Subcutaneous abdominal adipose tissue (tissue), 5 donors: ENCODE results near the gene MEOX2.

Source experiments
- H3K27ac ChIP-seq: one replicate; pipeline ENCODE4 v1.7.0; 2013; ENCODE audit warnings: low read depth, mild to moderate bottlenecking, inconsistent platforms, low read length, moderate library complexity
- H3K27me3 ChIP-seq, 5 donors: one replicate each; pipeline ENCODE4 v1.7.0; 2013; ENCODE audit warnings: low read length in 5 of 5, inconsistent platforms in 1 of 5; ENCODE audit not compliant: control insufficient read depth in 5 of 5, insufficient read depth in 4 of 5
- H3K36me3 ChIP-seq, 5 donors: one replicate each; pipeline ENCODE4 v1.7.0; 2013; ENCODE audit warnings: low read length in 5 of 5; ENCODE audit not compliant: control insufficient read depth in 5 of 5, insufficient read depth in 5 of 5
- H3K4me1 ChIP-seq, 5 donors: one replicate each; pipeline ENCODE4 v1.7.0; 2013; ENCODE audit warnings: low read length in 5 of 5, mild to moderate bottlenecking in 3 of 5, moderate library complexity in 1 of 5; ENCODE audit not compliant: control insufficient read depth in 5 of 5, insufficient read depth in 5 of 5
- H3K4me3 ChIP-seq, 5 donors: one replicate each; pipeline ENCODE4 v1.7.0; 2013; ENCODE audit warnings: low read length in 5 of 5, low read depth in 1 of 5
- H3K9ac ChIP-seq, 5 donors: one replicate each; pipeline ENCODE4 v1.7.0; 2013; ENCODE audit warnings: low read length in 5 of 5, mild to moderate bottlenecking in 4 of 5, moderate library complexity in 3 of 5
- H3K9me3 ChIP-seq, 5 donors: one replicate each; pipeline ENCODE4 v1.7.0; 2013; ENCODE audit warnings: low read length in 5 of 5; ENCODE audit not compliant: control insufficient read depth in 5 of 5
- donor health status: healthy.
- donor health status: healthy.
- donor health status: healthy.
- donor health status: healthy.
- donor health status: healthy.

The MEOX2 gene

GRCh38 chr7:15692501-15693020, 6.1 kb upstream of the MEOX2 start:
- peaks cover 0 to 4% (median 0%) of the 10 kb centered on the region in 5 donors for H3K36me3 ChIP-seq
- H3K27ac ChIP-seq: peak overlapping the region; percentile 66
- peak overlapping the region in 2 of 5 donors; percentile 21 to 41 for H3K9ac ChIP-seq
- peaks cover 0 to 11% (median 6%) of the 10 kb centered on the region in 5 donors for H3K27me3 ChIP-seq
- H3K4me1 ChIP-seq: peaks cover 0 to 9% (median under 1%) of the 10 kb centered on the region in 5 donors
- H3K4me3 ChIP-seq: peak overlapping the region in 2 of 5 donors; percentile 34 to 43
- H3K9me3 ChIP-seq: no peaks in the 10 kb centered on the region

GRCh38 chr7:15688911-15689310, 2.4 kb upstream of the MEOX2 start:
- peak overlapping the region in 4 of 5 donors; percentile 79 to 94 (median 86) for H3K4me3 ChIP-seq
- peaks cover 0 to 28% (median 20%) of the 10 kb centered on the region in 5 donors for H3K27me3 ChIP-seq

DNA sequence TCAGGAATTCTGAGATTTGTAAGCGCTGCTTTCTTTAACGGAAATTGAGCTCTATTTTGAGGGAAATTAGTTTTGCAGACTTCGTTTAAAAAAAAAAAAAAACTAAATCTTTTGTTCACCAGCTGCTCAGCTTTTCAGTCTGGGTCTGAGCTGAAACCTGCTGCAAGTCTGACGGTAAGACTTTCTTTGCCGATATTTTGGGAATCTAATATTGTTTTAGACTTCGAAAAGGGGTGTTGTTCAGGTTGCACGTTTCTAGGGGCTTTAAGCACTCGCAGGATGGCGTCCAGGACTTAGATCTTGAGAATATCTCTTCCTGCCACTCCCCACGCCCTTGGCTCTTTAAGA, 1.8 kb upstream of the MEOX2 start:
- Histone ChIP-seq H3K4me1 (peaks cover 4 to 40% (median 27%) of the 10 kb centered on the region in 5 donors), H3K36me3 (no peaks in the 10 kb centered on the region), H3K9ac (peak overlapping the region in 3 of 5 donors; percentile 2 to 17 (median 16)), H3K4me3 (peak overlapping the region; percentile 79 to 94 (median 84)), H3K9me3 (no peaks in the 10 kb centered on the region), H3K27me3 (peaks cover 0 to 28% (median 20%) of the 10 kb centered on the region in 5 donors), H3K27ac (peak overlapping the region; percentile 67)

More at GRCh38 chr7:15688911-15689310, 2.4 kb upstream of the MEOX2 start:
- Histone ChIP-seq H3K36me3 (no peaks in the 10 kb centered on the region), H3K9me3 (no peaks in the 10 kb centered on the region), H3K9ac (peak overlapping the region in 3 of 5 donors; percentile 2 to 17 (median 16)), H3K27ac (peak overlapping the region; percentile 67), H3K4me1 (peaks cover 4 to 40% (median 27%) of the 10 kb centered on the region in 5 donors)

DNA sequence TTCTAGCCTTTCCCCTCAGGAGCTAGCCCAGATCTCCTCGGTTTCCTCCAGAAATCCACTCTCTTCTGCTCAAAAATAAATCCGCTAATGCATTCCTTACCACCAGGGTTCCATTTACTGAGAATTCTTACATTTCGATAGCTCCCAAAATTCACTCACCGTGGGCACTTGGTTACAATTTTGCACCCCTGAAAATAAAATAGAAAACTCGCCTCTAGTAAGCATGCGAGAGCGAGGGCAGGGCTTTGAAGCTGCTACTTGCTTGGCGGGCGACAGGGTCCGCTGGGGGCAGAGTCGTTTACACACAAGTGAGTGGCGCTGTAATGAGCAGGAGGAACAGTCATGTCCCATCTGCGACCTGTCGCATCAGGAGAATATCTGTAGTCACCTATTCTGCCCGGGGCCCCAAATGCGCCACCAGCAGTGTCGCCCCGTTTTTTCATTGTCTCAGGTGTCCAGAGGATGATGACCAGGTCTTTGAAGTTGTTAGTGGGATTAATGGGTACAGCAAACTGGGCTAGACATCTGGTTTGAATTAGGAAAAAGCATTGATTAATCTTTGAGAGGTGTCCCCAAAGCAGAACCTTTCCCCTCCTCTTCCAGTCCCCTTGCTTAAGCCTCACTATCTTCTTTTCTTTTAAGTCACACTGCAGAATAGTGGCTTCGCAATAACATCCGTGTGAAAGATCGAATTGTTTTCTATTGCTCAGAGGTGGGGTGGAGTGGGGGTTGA, 1.2 kb upstream of the MEOX2 start:
- no peaks in the 10 kb centered on the region for H3K36me3 ChIP-seq
- H3K9me3 ChIP-seq: no peaks in the 10 kb centered on the region
- peaks cover 4 to 40% (median 27%) of the 10 kb centered on the region in 5 donors for H3K4me1 ChIP-seq
- peak overlapping the region; percentile 67 for H3K27ac ChIP-seq
- peak overlapping the region; percentile 79 to 94 (median 84) for H3K4me3 ChIP-seq
- peak overlapping the region in 4 of 5 donors; percentile 65 to 78 (median 70) for H3K9ac ChIP-seq
- peaks cover 0 to 28% (median 20%) of the 10 kb centered on the region in 5 donors for H3K27me3 ChIP-seq

- peak overlapping the region in 4 of 5 donors; percentile 16 to 78 (median 70) for H3K9ac ChIP-seq
- H3K27ac ChIP-seq: peak overlapping the region; percentile 67
- peak overlapping the region; percentile 79 to 94 (median 84) for H3K4me3 ChIP-seq
These were observed 568 bp upstream of the MEOX2 start for GRCh38 chr7:15686957-15687545.

GRCh38 chr7:15685358-15686294, 857 bp downstream of the MEOX2 start:
- Histone ChIP-seq H3K27ac (peak overlapping the region; percentile 67), H3K9ac (peak overlapping the region in 4 of 5 donors; percentile 64 to 89 (median 76)), H3K27me3 (peaks cover 0 to 28% (median 20%) of the 10 kb centered on the region in 5 donors)

More at GRCh38 chr7:15686957-15687545, 568 bp upstream of the MEOX2 start:
- peaks cover 0 to 28% (median 20%) of the 10 kb centered on the region in 5 donors for H3K27me3 ChIP-seq
- H3K9me3 ChIP-seq: no peaks in the 10 kb centered on the region
- peaks cover 4 to 40% (median 27%) of the 10 kb centered on the region in 5 donors for H3K4me1 ChIP-seq
- H3K36me3 ChIP-seq: no peaks in the 10 kb centered on the region

GRCh38 chr7:15684871-15685270, 1.6 kb downstream of the MEOX2 start:
- H3K4me3 ChIP-seq: peak overlapping the region; percentile 79 to 94 (median 87)
- H3K4me1 ChIP-seq: peaks cover 4 to 40% (median 27%) of the 10 kb centered on the region in 5 donors
- H3K9me3 ChIP-seq: no peaks in the 10 kb centered on the region
- H3K36me3 ChIP-seq: no peaks in the 10 kb centered on the region
- H3K27ac ChIP-seq: peak overlapping the region; percentile 67
- peak overlapping the region in 4 of 5 donors; percentile 64 to 89 (median 76) for H3K9ac ChIP-seq
- peaks cover 0 to 28% (median 20%) of the 10 kb centered on the region in 5 donors for H3K27me3 ChIP-seq

More at GRCh38 chr7:15685358-15686294, 857 bp downstream of the MEOX2 start:
- Histone ChIP-seq H3K9me3 (no peaks in the 10 kb centered on the region), H3K4me1 (peaks cover 4 to 40% (median 27%) of the 10 kb centered on the region in 5 donors), H3K4me3 (peak overlapping the region; percentile 79 to 94 (median 87)), H3K36me3 (no peaks in the 10 kb centered on the region)

GRCh38 chr7:15684111-15684800, 2.2 kb downstream of the MEOX2 start:
- Histone ChIP-seq H3K27me3 (peaks cover 0 to 28% (median 20%) of the 10 kb centered on the region in 5 donors), H3K4me3 (peak overlapping the region; percentile 79 to 94 (median 87))

More at GRCh38 chr7:15684111-15684800, 2.2 kb downstream of the MEOX2 start:
- peak overlapping the region; percentile 41 to 89 (median 63) for H3K9ac ChIP-seq
- H3K4me1 ChIP-seq: peaks cover 4 to 40% (median 27%) of the 10 kb centered on the region in 5 donors
- peak overlapping the region; percentile 67 for H3K27ac ChIP-seq
- H3K36me3 ChIP-seq: no peaks in the 10 kb centered on the region
- no peaks in the 10 kb centered on the region for H3K9me3 ChIP-seq
